GM19239 (cell line): Measurements from ENCODE around the gene NKD2.

ENCODE experiments used
- DNase-seq: peaks from one replicate; pipeline ENCODE4 v3.0.0; 2011; ENCODE audit warnings: low spot score; ENCODE audit not compliant: insufficient read length
- FAIRE-seq: peaks from 2 replicates; lab custom pipeline; 2011; peaks lifted over from hg19 to GRCh38; lab: Jason Lieb, UNC

The NKD2 gene

DNA sequence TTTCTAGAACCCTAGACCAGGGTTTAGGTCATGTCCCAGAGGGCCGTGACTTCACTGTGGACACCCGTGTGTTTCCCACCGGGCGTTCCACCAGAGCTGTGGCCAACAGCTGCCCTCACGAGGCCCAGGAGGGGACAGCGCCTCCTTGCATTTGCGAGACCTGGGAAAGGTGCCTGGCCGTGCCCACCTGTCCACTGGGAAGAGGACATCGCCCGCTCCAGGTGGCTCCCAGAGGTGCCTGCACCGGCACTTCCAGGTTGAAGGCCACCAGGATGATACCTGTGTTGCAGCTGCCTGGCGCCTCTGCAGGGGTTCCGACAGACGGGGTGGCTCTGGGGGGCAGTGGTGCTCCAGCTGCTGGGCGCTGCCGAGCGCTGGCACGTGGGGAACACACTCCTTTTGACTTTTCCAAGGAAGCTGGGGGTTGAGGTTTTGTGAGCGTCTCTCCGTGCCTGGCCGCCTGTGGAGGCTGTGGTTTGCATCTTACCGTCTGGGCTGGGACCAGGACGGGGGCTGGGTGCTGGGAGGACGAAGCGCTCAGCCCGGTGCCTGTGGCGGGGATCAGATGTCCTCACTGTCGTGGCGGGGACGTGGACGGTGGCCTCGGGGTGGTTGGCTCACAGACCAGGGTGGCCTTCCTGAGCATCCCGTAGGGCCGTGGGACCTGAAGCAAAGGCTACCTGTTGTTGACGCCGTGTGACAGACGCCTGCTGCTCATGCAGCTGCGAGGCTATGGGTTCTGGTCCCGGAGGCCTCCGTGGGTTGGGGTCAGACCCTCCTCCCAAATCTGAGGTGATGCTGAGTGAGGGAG lies 19.2 kb downstream of the NKD2 start:
- FAIRE-seq (no peak), DNase-seq (no peak)

DNA sequence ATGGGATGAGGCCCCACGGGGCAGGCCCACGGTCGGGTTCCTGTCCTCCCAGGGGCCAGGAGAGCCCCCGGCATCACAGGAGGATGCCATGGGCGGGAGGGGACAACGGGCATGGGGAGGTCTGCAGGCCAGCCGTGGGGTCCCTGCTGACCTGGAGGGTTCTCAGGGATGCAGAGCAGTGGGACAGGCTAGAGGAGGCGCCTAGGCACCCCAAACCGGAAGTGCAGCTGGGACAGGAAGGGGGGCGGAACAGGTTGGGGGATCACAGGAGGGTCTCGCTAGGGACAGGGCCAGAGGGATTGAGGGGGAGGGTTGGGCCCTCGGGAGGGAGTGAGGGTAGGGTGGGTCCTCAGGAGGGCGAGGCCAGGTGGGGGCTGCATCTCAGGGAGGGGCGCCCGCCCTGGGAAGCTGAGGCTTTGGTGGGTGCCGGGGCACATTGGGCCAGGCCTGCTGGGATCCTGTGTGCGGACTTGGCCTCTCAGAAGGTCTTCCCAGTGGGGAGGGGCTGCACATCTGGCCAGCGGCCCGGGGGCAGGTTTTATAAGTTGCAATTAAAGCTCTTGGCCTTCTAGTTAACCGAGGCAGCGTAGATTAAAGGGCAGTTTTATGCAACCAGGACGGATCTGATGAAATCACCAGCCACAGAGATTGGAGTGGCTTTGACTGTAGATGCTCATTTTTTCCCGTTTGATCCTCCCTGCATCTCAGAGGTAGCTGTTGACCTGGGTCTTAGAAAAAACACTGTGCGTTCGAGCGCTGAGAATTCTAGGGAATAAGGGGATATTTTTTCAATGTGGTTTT lies 20.1 kb downstream of the NKD2 start:
- FAIRE-seq (no peak), DNase-seq (no peak)

DNA sequence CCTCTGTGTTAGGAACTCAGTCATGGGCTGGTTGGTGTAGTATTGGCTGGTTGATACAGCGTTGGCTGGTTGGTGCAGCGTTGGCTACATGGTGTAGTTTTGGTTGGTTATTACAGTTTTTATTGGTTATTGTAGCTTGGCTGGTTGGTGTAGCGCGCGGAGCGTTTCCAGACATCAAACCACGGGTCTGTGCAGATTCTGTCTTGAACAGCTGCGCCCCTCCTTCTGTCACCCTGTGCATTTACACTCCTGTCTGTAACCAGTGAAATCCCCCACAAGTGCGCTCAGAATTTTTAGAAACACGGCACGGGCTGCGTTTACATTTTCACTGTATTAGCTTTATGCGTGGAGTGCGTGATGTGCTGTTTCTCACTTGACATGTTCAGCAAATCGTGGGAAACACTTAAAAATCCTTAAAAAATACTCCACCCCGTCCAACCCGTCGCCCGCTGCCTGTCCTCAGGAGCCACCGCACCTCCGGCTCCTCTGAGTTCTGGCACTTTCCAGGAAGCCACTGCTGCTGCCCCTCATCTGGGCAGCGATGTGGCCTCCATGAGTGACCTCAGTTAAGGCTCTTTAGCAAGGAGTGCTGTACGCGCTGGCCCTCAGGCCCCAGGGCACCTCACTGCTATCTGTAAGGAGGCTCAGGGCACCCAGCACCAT lies 20.8 kb downstream of the NKD2 start:
- FAIRE-seq = no peak

DNA sequence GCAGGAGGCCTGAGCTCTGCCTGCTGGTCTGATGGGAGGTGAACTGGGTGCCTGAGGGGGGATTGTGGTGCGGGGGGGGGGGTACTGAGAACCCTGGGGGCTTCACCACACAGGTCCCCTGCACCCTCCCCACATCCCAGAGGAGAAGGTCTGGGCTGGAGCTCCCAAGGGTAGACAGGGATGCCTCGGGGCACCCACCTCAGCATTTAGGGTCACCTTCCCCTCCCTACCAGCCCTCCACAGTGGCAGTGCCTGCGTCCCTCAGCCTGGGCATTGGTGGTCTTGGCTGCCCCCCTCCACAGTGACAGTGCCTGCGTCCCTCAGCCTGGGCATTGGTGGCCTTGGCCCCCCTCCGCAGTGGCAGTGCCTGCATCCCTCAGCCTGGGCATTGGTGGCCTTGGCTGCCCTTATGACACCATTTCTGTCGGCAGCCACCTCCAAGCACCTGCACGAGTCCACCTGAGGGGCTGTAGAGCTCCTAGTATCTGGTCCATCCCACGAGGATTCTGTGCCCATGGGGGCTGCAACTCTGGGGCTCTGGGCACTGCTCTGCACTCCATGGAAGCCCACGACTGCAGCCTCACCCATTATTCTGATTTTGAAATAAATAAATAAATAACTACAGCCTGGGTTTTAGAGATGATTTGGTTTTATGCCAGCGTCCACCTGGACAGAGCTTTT lies 21.5 kb downstream of the NKD2 start:
- FAIRE-seq = no peak
- DNase-seq = no peak

More for the DNA sequence above, 20.8 kb downstream of the NKD2 start:
- DNase-seq = no peak

DNA sequence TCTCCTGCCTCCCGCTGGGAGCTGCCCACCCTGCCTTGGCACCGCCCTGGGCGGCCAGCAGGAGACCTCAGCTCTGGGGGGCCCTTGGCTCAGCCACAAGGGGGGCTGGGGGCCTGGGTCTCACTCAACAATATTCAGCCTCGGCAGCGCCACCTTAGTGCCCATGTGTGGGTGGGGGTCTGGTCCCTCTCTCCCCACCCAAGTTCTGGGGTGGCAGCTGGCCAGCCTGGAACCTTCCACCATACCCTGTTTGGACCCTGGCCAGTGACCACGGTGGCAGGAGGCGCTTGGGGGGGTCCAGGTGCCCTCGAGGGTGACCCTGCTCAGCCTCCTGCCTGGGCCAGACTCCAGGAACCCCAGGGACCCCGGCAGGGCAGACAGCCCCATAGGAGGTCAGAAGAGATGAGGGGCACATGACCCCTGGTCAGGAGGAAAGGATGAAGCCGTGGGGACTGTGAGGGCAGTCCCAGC lies 22.2 kb downstream of the NKD2 start:
- FAIRE-seq (no peak), DNase-seq (no peak)

DNA sequence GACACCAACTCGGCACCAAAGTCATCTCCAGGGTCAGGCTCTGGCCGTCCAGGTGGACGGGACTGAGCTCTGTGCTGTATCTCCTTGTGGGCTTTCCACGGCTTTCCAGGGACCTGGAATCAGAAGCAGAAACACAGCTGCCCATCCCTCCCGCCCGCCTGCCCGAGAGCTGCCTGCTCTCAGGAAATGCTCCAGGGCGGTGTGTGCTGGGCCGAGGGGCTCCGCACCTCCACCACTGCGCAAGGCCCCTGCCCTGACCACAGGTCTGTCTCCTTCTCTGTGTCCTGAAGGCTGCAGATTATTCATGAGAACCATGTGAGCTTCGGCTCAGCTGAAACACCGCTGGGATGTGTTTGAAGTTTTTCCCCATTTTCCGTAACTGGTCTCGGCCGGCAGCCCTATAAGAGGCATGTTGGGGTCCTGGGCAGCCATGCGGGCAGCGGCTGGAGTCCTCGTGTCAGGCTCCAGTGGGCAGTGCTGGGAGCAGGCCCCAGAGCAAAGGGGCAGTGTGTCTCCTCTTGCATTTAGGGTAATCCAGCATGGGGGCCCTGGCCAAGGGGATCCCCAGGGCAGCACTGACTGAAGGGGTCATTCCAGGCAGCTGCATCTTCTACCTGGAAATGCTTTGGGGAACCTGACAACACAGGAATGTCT lies 22.8 kb downstream of the NKD2 start:
- no peak for FAIRE-seq

DNA sequence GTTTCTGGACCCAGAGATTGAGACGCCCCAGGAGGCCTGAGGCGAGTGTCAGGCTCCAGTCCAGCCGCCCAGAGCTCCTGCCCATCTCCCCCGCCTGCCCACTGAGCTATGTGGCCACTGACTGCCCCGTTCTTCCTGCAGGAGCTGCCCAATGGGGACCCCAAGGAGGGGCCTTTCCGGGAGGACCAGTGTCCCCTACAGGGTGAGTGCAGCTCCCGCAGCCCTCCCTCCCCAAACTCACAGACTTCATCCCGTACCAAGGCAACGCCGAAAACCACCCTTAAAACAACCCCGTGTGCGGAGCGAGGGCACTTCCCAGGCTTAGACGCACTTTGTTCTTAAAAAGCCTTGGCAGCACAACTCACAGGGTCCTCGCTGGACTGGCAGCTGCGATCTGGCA lies 23.4 kb downstream of the NKD2 start:
- FAIRE-seq = no peak
- DNase-seq = no peak

More for the DNA sequence above, 22.8 kb downstream of the NKD2 start:
- no peak for DNase-seq

DNA sequence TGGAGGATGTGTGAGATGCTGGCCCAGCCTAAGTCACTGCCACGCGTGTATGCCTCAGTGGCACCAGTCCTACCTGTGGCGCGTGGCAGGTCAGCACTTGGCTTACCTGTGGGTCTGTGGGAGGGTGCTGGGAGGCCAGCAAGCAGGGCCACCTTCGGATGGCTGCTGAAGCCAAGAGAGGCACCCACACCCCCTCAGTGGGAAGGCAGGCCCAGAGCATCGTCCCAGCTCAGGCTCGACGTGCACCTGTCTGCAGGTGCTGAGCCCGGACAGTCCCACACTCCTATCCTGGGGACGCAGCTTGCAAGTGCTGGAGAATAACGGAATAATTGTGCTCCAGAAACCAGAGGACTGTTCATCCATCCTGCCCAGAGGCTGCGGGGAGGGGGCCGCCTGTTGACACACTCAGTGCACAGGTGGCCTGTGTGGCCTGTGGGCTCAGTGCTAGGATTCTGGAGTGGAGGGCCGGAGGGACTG lies 24.0 kb downstream of the NKD2 start:
- DNase-seq = no peak
- FAIRE-seq = no peak

DNA sequence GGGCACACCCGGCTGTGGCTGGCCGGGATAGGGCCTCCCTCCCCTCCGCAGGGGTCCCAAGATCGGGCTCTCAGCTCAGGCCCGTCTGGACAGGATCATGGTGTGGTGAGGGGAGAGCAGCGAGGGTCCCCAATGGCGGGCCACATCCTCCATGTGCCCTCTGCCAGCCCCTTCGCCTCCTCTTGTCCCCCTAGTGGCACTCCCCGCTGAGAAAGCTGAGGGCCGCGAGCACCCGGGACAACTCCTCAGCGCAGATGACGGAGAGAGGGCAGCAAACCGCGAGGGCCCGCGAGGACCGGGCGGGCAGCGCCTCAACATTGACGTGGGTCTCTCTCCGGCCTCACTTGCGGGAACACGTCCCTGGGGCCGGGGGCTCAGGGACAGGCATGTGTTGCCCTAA lies 24.6 kb downstream of the NKD2 start:
- DNase-seq (no peak), FAIRE-seq (no peak)

DNA sequence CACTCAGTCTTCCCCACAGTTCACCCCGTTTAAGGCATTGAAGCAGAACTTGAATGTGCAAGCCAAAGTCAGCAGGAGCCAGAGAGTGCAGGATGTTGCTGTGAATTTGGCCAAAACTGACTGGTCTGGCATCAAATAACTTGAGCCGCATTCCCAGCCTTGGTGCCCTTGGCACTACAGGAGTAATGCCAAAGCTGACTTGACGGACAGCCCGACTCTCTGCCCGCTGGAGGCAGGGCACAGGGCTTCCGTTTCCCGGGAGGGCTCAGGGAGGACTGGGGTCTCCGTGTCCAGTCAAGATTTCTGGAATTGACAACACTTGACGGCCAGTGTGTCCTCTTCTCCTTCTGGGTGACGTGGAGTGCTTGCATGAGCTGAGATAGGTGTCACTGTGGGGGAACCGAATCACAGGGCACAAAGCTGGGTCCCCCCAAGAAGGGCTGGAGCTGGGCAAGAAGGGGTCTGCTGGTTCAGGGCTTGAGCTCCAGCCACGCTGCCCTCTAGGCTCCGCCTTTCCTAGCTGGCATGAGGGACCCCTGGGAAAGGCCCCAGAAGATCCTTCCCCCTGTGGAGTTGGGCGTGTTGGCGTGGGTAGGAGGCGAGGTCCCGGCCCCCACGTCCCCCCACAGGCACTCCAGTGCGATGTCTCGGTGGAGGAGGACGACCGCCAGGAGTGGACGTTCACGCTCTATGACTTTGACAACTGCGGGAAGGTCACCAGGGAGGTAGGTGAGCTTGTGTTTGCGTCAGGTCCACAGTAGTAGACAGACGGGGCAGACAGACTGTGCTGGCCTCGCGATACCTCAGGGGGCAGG lies 25.2 kb downstream of the NKD2 start:
- no peak for FAIRE-seq

DNA sequence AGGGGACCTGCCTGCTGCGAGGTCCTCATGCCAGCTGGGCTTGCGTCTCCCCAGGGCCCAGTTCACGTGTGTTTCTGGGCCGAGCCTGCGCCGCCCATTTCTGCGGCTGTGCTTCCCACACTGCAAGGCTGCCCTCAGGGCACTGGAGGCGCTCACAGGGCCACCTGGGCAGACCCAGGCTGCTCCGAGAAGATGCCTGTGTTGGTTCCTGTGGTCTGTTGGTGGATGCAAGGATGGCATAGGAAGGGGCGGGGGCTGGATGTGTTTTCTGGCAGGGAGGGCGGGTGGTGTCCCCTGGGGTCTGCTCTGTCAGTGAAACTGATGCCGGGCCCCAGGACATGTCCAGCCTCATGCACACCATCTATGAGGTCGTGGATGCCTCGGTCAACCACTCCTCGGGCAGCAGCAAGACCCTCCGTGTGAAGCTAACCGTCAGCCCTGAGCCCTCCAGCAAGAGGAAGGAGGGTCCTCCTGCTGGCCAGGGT lies 25.9 kb downstream of the NKD2 start:
- no peak for FAIRE-seq
- no peak for DNase-seq

More for the DNA sequence above, 25.2 kb downstream of the NKD2 start:
- no peak for DNase-seq

DNA sequence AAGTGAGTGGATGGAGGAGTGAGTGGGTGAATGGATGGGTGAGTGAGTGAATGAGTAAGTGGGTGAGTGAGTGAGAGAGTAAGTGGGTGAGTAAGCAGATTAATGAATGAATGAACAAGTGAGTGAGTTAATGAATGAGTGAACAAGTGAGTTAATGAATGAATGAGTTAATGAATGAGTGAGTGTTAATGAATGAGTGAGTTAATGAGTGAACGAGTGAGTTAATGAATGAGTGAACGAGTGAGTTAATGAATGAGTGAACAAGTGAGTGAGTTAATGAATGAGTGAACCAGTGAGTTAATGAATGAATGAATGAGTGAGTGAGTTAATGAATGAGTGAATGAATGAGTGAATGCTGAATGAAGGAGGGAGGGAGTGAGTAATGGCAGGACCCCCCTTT lies 26.4 kb downstream of the NKD2 start:
- no peak for DNase-seq
- FAIRE-seq = no peak

DNA sequence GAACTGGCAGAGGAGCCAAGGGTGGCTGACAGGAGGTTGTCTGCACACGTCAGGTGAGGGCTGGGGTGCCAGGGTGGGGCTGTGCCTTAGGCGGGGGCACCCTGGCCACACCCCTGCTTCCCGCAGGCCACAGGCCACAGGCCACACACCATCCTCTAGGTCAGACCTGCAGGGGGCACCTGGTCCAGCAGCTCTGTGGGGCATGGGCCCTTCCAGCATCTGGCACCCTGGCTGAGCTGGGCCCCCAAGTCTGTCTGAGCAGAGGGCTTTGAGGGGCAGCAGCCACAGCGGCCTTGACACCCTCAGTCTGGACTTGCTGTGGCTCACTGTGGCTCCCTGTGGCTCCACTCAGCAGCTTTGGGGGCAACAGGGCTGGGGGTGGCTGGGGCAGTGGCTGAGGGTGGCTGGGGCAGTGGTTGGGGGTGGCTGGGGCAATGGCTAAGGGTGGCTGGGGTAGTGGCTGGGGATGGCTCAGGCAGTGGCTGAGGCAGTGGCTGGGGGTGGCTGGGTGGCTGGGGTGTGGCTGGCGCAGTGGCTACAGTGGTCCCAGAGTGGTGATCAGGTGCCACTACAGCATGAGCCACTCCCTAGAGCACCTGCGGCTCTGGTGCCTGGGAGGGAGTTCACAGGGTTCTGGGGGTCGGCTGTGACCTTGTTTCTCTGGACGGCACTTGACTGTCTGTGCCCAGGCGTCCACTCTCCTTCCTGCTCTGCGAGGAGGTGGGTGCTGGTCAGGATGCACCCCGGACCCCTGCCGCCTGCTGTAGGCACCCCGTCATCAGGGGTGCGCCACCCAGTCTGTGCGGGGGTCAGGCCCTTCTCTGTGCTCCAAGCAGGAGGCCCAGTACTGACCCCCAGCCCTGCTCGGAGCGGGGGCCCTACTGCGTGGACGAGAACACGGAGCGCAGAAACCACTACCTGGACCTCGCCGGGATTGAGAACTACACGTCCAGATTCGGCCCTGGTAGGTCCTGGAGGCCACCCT lies 27.1 kb downstream of the NKD2 start:
- DNase-seq (no peak), FAIRE-seq (no peak)

DNA sequence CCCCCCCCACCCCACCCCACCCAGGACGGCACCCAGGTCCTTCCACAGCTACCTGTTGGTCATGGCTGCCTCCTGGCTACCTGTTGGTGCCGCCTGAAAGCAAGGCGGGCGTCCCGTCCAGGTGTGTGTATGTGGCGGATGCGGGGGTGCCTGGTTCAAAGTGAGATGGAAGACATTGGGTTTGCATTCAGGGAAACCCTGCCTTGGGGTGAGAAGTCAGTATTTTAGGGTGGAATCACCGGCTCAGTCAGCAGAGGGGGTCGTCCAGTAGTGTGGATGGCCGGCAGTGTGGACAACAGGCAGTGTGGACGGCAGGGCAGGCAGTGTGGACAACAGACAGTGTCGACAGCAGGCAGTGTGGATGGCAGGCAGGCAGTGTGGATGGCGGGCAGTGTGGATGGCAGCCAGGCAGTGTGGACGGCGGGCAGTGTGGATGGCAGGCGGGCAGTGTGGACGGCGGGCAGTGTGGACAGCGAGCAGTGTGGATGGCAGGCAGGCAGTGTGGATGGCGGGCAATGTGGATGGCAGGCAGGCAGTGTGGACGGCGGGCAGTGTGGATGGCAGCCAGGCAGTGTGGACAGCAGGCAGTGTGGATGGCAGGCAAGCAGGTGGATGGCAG lies 28.0 kb downstream of the NKD2 start:
- FAIRE-seq (no peak), DNase-seq (no peak)

DNA sequence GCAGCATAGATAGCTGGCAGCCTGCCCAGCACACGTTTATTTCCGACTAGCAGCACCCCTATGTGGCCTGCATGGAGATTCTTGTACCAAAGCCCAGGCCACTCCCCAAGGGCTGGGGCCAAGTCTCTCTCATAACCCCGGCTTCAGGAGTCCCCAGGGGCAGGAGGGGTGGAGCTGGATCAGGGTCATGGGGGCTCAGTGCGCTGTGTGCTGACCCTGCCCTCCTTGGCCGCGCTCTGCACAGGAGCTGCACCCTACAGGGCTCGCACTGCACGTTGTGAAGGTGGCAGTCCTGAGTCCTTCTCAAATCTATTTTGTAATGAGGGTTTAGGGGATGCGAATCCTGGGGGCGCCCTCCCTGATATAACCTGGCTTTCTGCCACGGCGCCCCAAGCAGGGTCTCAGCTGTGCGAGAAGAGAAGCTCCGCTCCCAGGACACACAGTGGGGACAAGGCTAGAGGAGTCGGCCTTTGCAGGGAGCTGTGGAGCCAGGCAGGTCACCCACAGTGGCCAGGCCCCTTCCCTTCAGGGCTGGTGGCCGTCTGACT lies 28.6 kb downstream of the NKD2 start:
- FAIRE-seq = no peak
- no peak for DNase-seq

DNA sequence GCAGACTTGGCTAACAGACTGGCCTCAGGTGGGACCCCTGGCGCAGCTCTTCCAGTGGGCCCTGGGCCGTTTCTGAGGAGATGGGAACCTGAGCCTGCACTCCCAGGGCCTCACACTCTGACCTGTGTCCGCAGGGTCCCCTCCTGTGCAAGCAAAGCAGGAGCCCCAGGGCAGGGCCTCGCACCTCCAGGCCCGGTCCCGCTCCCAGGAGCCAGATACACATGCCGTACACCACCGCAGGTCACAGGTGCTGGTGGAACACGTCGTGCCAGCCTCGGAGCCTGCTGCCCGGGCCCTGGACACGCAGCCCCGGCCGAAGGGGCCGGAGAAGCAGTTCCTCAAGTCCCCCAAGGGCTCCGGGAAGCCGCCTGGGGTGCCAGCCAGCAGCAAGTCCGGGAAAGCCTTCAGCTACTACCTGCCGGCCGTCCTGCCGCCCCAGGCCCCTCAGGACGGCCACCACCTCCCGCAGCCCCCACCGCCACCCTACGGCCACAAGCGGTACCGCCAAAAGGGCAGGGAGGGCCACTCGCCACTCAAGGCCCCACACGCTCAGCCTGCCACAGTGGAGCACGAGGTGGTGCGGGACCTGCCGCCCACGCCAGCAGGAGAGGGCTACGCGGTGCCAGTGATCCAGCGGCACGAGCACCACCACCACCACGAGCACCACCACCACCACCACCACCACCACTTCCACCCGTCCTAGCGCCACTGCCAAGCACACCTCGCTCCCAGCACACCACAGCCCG lies 29.2 kb downstream of the NKD2 start:
- no peak for FAIRE-seq
- DNase-seq = no peak
